AG08396 (cell line): Measurements from ENCODE around the gene INO80.

Experiments used
- DNase-seq: peaks from one replicate; pipeline ENCODE4 v3.0.0; 2012; ENCODE audit warnings: low spot score, mixed read lengths

Gene INO80

DNA sequence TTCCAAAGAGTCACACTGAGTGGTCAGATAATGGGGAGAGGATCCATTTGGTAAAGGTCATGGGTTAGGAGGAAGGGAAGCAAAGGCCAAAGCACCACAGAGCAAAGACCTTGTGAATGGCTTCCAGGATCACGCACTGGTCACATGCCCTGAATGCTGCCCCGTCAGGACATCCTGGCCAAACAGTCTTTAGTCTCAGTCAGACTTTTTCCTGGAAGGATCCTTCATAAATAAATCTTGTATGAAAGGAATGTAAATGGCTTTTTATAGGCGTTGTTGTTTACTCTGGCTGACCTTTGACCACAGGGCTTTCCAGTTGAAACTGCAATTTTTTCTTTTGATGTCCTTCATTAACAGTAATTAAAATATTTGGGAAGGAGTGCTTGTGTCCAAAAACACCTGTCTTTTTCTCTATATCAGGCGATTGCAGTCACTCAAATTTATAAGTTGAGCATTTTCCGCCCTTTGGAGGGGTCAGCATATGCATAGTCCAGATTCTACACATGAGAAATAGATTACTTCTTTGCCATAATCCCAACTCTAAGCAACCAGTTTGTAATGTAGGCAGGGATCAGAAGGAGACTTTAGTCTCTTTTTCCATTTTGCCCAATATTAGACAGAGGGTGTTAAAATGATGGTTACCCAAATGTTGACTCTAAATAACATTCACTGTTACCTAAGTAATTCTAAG lies 114.4 kb downstream of the INO80 start:
- DNase-seq = no peak

- DNase-seq = peak; percentile 40
These were observed 116.9 kb downstream of the INO80 start for GRCh38 chr15:40999190-40999589.

DNA sequence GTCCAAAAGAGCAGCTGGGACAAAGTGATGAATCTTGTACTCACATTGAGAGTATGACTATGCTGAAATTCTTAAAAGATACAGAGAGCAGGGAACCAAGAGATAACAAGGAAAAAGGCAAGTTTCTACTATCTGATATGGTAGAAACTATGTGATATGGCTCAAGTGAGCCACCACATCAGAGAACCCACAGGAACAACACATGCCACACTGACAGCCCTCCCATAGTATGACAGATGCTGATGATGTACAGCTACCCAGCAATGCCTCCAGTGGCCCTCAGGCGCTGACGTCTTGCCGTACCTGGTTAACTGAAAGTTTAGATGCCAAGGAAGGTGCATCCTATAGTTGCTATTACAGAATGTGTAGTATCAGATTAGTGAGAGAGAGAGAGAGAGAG lies 120.4 kb downstream of the INO80 start:
- DNase-seq = no peak

DNA sequence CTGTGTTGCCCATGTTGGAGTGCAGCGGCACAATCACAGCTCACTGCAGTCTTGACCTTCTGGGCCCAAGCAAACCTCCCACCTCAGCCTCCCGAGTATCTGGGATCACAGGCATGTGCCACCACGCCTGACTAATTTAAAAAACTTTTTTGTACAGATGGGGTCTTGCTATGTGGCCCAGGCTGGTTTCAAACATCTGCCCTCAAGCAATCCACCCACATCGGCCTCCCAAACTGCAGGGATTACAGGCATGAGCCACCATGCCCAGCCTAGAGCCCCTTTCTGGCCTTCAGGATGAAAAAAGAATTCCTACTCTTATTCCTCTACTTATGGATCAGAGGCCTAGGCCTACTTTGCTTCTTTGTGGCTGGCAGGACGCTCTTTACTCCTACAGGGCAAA lies 123.3 kb downstream of the INO80 start:
- no peak for DNase-seq

GRCh38 chr15:40992241-40992741 lies 123.8 kb downstream of the INO80 start:
- peak; percentile 28 for DNase-seq

DNA sequence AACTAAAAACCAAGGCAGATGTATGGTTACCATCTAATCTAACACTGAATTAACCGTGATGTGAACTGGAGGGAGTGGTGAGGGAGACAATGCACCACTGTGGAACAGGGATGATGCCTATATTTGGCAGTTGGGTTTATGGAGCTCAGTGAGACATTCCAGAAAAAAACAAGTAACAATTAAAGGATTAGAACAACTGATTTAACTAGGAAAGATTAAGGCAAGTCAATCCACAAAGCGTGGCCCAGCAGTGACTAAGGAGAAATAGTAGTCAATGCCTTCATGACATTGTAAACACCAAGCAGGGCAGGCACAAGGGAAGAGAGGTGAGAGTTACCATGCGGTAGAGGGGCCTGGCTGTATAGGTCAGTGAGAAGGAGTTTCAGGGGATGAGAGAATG lies 124.7 kb downstream of the INO80 start:
- no peak for DNase-seq

DNA sequence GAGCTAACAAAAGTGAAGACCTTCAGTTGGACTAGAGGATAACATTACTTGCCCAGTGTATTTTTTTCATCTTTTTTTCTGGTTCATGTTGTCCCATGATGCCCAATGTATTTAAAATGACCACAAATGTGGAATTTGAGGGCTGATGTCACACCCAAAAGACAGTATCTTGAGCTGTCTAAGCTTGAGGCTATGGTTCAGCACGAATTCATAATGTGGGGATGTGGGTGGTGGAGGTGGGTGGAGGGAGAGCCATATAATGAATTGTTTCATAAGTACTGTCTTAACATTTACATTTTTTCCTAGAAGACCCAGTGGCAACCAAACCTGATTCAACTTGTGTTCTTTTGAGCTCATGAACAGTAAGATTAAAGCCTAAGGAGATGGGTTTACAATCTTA lies 125.3 kb downstream of the INO80 start:
- no peak for DNase-seq

DNA sequence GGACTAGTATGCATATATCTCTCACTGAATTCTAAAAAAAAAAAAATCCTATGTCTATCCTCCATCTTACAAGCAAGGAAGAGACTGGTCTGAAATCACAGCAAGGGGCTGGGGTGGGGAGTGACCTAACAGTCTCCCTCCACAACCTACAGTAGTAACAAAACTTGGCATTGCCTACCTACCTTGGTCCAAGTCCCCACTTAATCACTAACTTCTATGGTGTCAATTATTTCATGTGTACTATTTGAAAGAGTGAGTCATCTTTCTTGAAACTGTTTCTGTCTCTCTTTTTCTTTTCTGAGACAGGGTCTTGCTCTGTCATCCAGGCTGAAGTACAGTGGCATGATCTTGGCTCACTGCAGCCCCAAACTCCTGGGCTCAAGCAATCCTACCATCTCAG lies 126.0 kb downstream of the INO80 start:
- no peak for DNase-seq

- DNase-seq = no peak
These were observed 127.9 kb downstream of the INO80 start for GRCh38 chr15:40988156-40988555.

DNA sequence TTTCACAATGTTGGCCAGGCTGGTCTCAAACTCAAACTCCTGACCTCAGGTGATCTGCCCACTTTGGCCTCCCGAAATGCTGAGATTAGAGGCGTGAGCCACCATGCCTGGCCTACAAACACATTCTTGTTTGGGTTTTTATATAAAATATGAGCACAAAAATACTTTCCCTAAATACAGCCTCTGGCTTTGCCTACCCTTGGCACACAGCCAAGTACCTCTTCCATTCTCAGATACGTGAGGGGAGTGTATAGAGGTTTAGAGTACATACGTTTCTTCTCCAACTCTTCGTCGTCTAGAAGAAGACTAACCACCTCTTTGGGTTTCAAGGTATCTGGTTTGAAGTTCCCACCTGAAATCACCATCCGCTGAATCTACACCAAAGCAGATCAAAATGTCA lies 129.3 kb downstream of the INO80 start:
- no peak for DNase-seq

DNA sequence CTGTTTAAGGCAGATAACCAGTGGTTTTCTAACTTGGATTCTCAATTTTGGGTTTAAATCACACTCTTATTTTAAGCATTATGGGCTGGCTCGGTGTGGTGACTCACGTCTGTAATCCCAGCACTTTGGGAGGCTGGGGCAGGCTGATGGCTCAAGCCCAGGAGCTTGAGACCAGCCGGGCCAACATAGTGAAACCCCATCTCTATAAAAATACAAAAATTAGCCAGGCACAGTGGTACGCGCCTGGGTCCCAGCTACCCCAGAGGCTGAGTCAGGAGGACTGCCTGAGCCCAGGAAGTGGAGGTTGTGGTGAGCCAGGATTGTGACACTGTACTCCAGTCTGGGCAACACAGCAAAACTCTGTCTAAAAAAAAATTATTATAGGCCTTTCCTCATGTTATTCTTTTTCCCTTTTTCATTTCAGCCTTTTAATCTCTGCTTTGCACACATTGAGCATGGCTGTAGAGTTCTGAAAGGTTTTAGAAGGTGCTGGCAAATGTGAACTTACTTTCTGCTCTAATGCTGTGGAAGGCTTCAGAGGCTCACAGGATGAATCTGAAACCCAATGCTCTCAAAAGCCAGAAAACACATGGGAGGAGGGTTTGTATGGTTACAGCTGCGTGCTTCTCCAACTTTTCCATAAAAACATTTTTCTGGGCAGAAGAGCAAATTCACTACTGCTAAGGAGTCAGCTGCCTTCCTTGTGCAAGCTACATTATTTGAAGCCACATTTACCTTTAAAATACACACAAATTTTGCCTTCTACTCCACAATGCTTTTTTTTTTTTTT lies 130.3 kb downstream of the INO80 start:
- DNase-seq = no peak

DNA sequence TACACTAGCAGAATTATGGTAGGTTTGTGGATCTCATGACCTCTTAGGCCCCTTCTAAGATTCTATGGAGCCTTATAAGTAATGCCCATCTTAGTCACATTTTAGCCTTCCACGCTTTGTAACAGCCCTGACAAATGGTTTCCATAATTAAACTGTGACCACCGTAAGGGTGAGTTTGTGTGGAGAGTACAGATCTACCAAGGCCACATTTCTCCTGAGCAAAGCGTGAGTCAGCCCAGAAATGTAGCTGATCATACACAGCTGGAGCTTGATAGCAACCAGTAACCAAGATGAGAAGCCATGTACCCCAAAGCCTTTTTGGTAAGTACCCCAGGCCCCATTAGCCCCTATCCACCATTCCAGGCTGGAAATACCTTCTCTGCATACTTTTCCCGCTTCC lies 131.1 kb downstream of the INO80 start:
- peak; percentile 81 for DNase-seq

DNA sequence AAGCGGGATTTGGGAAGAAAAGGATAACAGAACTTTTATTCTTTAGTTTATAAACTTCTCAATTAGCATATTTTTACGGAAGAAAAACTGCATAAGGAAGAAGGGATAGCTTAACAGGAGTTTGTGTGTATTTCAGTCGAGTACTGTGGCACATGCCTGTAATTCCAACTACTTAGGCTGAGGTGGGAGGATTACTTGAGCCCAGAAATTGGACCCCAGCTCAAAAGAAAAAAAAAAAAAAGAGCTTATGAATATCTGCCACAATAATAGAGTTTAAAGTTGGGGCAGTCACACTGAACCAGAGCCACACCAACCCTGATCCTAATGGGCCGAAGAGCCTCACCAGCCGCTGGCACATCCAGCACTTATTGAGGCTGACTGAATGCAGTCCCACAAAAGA lies 131.7 kb downstream of the INO80 start:
- DNase-seq = no peak

GRCh38 chr15:40982855-40983254 lies 133.2 kb downstream of the INO80 start:
- peak; percentile 61 for DNase-seq

DNA sequence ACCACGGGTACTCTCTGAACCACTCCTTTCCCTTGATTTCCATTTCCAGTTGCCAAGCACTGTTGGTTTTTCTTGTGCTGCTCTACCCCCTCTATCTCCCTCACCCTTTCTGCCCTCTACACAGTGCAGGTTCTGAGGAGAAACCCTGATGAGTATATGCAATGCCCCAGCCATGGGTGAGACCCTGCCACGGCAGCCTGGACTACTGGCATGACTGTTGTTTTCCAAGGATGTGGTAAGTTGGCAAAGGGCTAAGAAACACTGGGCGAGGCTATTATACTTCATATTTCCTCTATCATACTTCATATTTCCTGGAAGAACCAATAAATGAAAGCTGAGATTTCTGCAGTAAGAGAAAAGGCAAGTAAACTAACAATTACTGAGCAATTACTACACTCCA lies 134.9 kb downstream of the INO80 start:
- no peak for DNase-seq

- DNase-seq = no peak
These were observed 137.5 kb downstream of the INO80 start for GRCh38 chr15:40978562-40978961.

- no peak for DNase-seq
These were observed 137.9 kb downstream of the INO80 start for GRCh38 chr15:40978141-40978540.

DNA sequence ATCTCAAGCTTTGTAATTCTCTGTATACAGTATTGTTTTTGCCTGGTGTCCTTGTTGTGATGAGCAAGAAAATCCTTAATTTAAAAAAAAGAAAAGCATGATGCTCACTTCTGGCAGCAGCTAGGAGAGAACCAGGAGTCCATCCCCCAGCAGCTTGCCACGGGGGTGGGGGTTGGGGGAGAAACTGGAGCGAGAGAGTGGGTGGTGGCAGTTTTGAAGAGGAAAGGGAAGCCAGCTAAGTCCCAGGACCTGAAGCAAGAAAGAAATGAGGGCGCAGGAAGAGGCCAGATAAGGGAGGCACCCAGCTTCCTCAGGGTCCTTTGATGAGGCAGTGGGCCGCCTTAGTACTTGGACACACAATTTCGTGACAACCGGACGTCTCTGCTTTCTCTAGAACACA lies 139.3 kb downstream of the INO80 start:
- DNase-seq = no peak

GRCh38 chr15:40974879-40975278 lies 141.2 kb downstream of the INO80 start:
- no peak for DNase-seq

- no peak for DNase-seq
These were observed 146.7 kb downstream of the INO80 start for GRCh38 chr15:40969363-40969762.

- DNase-seq = no peak
These were observed 147.6 kb downstream of the INO80 start for GRCh38 chr15:40968290-40969085.

- DNase-seq = no peak
These were observed 151.4 kb downstream of the INO80 start for GRCh38 chr15:40964634-40965033.

DNA sequence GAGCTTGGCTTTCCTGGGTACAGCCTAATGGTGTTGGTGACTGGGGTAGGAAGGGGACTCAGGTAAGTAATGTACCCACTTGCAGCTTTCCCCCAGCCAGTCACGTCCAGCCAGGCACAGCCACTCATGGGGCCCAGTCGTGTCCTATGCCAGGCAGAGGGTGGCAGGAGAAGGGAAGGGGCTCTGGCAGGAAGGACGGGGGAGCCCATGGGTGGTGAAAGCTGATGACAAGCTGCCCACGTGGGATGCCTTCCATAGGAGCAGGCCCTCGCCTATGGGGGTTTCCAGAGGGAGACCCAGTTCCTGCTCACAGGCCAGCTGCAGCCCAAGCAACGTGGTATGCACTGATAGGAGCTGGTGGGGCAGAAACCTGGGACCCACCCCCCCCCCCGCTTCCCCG lies 152.1 kb downstream of the INO80 start:
- no peak for DNase-seq
